GM23338 (cell line): ENCODE data around the gene NAALADL2. TPM values are rescaled to one million over a fixed set of nuclear protein-coding genes. Genes with fewer than 3 reads are reported as not detected.
A peak's percentile ranks its signal among the peaks of the same experiment; 100 is the strongest.

Experiments used
- ATAC-seq: fragments of 200-7000 bp; cut with Tn5 transposase; 3 replicates; pipeline ENCODE4 v1.9.1; 2020
- DNase-seq: peaks from one replicate; pipeline ENCODE4 v3.0.0-alpha.2; 2015; ENCODE audit warnings: low spot score
- H2AFZ ChIP-seq: fragments of 200-600 bp; sonication (generic); 2 replicates; pipeline ENCODE4 v1.8.0; 2016; ENCODE audit warnings: antibody characterized with exemption, mild to moderate bottlenecking, moderate library complexity
- H3F3A ChIP-seq: fragments of 200-600 bp; sonication (generic); replicated peaks from 2 replicates; pipeline ENCODE4 v1.8.0; 2017; ENCODE audit warnings: antibody characterized with exemption, mixed run types, low read depth
- H3K27ac ChIP-seq: fragments of 200-600 bp; sonication (generic); 2 replicates; pipeline ENCODE4 v1.6.1; 2016; ENCODE audit warnings: low read depth
- H3K27me3 ChIP-seq: fragments of 200-600 bp; sonication (generic); 2 replicates; pipeline ENCODE4 v1.8.0; 2016; ENCODE audit warnings: mild to moderate bottlenecking, mixed run types, moderate library complexity; ENCODE audit not compliant: insufficient read depth
- H3K36me3 ChIP-seq: fragments of 200-600 bp; sonication (generic); 2 replicates; pipeline ENCODE4 v1.8.0; 2016; ENCODE audit warnings: mild to moderate bottlenecking; ENCODE audit not compliant: insufficient read depth
- H3K4me1 ChIP-seq: fragments of 200-600 bp; sonication (generic); 2 replicates; pipeline ENCODE4 v1.8.0; 2016; ENCODE audit warnings: mild to moderate bottlenecking, moderate library complexity; ENCODE audit not compliant: insufficient read depth
- H3K4me2 ChIP-seq: fragments of 200-600 bp; sonication (generic); 2 replicates; pipeline ENCODE4 v1.7.1; 2017; ENCODE audit warnings: mixed run types
- H3K4me3 ChIP-seq: fragments of 200-600 bp; sonication (generic); 2 replicates; pipeline ENCODE4 v1.6.1; 2016; ENCODE audit warnings: mixed run types
- H3K79me2 ChIP-seq: fragments of 200-600 bp; sonication (generic); replicated peaks from 2 replicates; pipeline ENCODE4 v1.8.0; 2017; ENCODE audit warnings: mild to moderate bottlenecking; ENCODE audit not compliant: insufficient read depth
- H3K9me2 ChIP-seq: fragments of 200-600 bp; sonication (generic); 2 replicates; pipeline ENCODE4 v1.8.0; 2017; ENCODE audit not compliant: insufficient read depth
- H4K20me1 ChIP-seq: fragments of 200-600 bp; sonication (generic); replicated peaks from 2 replicates; pipeline ENCODE4 v1.8.0; 2017; ENCODE audit warnings: mild to moderate bottlenecking; ENCODE audit not compliant: insufficient read depth
- H3K27ac Mint-ChIP-seq: 2 replicates; pipeline ENCODE4 v1.8.0; 2020; ENCODE audit warnings: inconsistent platforms, mild to moderate bottlenecking, moderate library complexity, mixed read lengths
- H3K27me3 Mint-ChIP-seq: 3 replicates; pipeline ENCODE4 v1.8.0; 2022; ENCODE audit warnings: low read depth, mild to moderate bottlenecking, moderate library complexity, mixed read lengths, inconsistent platforms; ENCODE audit not compliant: insufficient read depth, poor library complexity
- H3K36me3 Mint-ChIP-seq: 3 replicates; pipeline ENCODE4 v1.8.0; 2021; ENCODE audit warnings: low read depth, mild to moderate bottlenecking, inconsistent platforms, moderate library complexity, mixed read lengths
- H3K4me1 Mint-ChIP-seq: 3 replicates; pipeline ENCODE4 v1.8.0; 2020; ENCODE audit warnings: mild to moderate bottlenecking, inconsistent platforms, mixed read lengths
- H3K4me3 Mint-ChIP-seq: 3 replicates; pipeline ENCODE4 v1.8.0; 2021; ENCODE audit warnings: moderate library complexity, mild to moderate bottlenecking, inconsistent platforms, mixed read lengths
- H3K9me3 Mint-ChIP-seq: 3 replicates; pipeline ENCODE4 v1.8.0; 2020; ENCODE audit warnings: moderate library complexity, mild to moderate bottlenecking, inconsistent platforms, mixed read lengths
- CREB1 ChIP-seq: fragments of 250-450 bp; sonication (Bioruptor Pico); IDR thresholded peaks from 2 replicates; pipeline ENCODE4 v1.5.0; 2020; ENCODE audit warnings: low read depth, mild to moderate bottlenecking, moderate library complexity
- ETS1 ChIP-seq: IDR thresholded peaks from 2 replicates; pipeline ENCODE4 v1.6.1; 2016; ENCODE audit warnings: antibody characterized with exemption
- EZH2 ChIP-seq: fragments of 200-600 bp; sonication (generic); IDR thresholded peaks from one replicate; pipeline ENCODE4 v1.8.0; 2017; ENCODE audit warnings: antibody characterized with exemption, mild to moderate bottlenecking, low read depth; ENCODE audit not compliant: unreplicated experiment
- EZH2phosphoT487 ChIP-seq: fragments of 200-600 bp; sonication (generic); IDR thresholded peaks from one replicate; pipeline ENCODE4 v1.8.1; 2018; ENCODE audit warnings: antibody characterized with exemption; ENCODE audit not compliant: unreplicated experiment
- JUNB ChIP-seq: IDR thresholded peaks from one replicate; pipeline ENCODE4 v1.6.1; 2016; ENCODE audit warnings: antibody characterized with exemption; ENCODE audit not compliant: unreplicated experiment
- NANOG ChIP-seq: IDR thresholded peaks from 2 replicates; pipeline ENCODE4 v1.6.1; 2016; ENCODE audit warnings: antibody characterized with exemption, borderline replicate concordance
- POLR2AphosphoS5 ChIP-seq: IDR thresholded peaks from 2 replicates; pipeline ENCODE4 v1.6.1; 2016; ENCODE audit warnings: antibody characterized with exemption, low read depth
- REST ChIP-seq: IDR thresholded peaks from one replicate; pipeline ENCODE4 v1.6.1; 2018; ENCODE audit warnings: antibody characterized with exemption; ENCODE audit not compliant: unreplicated experiment
- STAT1 ChIP-seq: IDR thresholded peaks from one replicate; pipeline ENCODE4 v1.6.1; 2016; ENCODE audit warnings: antibody characterized with exemption; ENCODE audit not compliant: unreplicated experiment
- ZNF114 ChIP-seq: fragments of 250-450 bp; sonication (Bioruptor Pico); IDR thresholded peaks from 2 replicates; pipeline ENCODE4 v1.5.0; 2020; ENCODE audit warnings: mild to moderate bottlenecking, moderate library complexity
- ZNF331 ChIP-seq: fragments of 250-450 bp; sonication (Bioruptor Pico); IDR thresholded peaks from 2 replicates; pipeline ENCODE4 v1.5.0; 2020; ENCODE audit warnings: low read depth, mild to moderate bottlenecking, moderate library complexity
- polyA plus RNA-seq: library from polyadenylated mRNA; unstranded; fragments of >200 nt; fragmentation: Nextera tagmentation; extraction: Ambion mirVana; gene quantifications from 2 replicates; pipeline ENCODE4 v1.2.1, GENCODE V29; 2016
- total RNA-seq: library from RNA; depleted of rRNA; stranded (reverse); fragments of >200 nt; shearing (Covaris generic); gene quantifications from 2 replicates; pipeline ENCODE4 v1.2.3, GENCODE V29; 2014
- TF ChIP-seq, protein P1 (sequence below), 2 experiments: fragments of 200-600 bp in 1 of 2; sonication (generic) in 1 of 2; conservative IDR thresholded peaks; 2 replicates each; pipeline versions ENCODE4 v1.5.1 to v1.6.1; 2016 to 2017; ENCODE audit warnings: antibody characterized with exemption in 2 of 2, low read depth in 2 of 2, mild to moderate bottlenecking in 2 of 2, moderate library complexity in 1 of 2
- TF ChIP-seq, protein P2 (sequence below): fragments of 250-450 bp; sonication (Bioruptor Pico); IDR thresholded peaks from 2 replicates; pipeline ENCODE4 v1.5.0; 2020; ENCODE audit warnings: mild to moderate bottlenecking, moderate library complexity

NAALADL2 gene
- total and polyA plus RNA-seq, 2 experiments from 2014 or later: 1.6 to 2.6 TPM

GRCh38 chr3:175430983-175431773 is 572.0 kb downstream of the NAALADL2 start:
- ATAC-seq: no peak
- H3K4me2 ChIP-seq: no peak overlapping the region
- no peak overlapping the region for H3K27ac Mint-ChIP-seq

More at GRCh38 chr3:175430983-175431773, 572.0 kb downstream of the NAALADL2 start:
- Histone ChIP-seq H3F3A (no peaks in the 10 kb centered on the region), H3K4me3 (no peak overlapping the region), H4K20me1 (no peaks in the 10 kb centered on the region), H3K27ac (no peak overlapping the region), H3K36me3 (no peaks in the 10 kb centered on the region), H3K27me3 (no peaks in the 10 kb centered on the region), H2AFZ (no peak overlapping the region), H3K79me2 (no peaks in the 10 kb centered on the region), H3K4me1 (no peaks in the 10 kb centered on the region), H3K9me2 (no peaks in the 10 kb centered on the region)
- Mint-ChIP-seq H3K4me1 (no peaks in the 10 kb centered on the region), H3K4me3 (no peak overlapping the region), H3K9me3 (no peaks in the 10 kb centered on the region), H3K36me3 (no peaks in the 10 kb centered on the region), H3K27me3 (no peaks in the 10 kb centered on the region)
- DNase-seq: peak; percentile 27
- TF ChIP-seq ETS1: no peak
- TF ChIP-seq JUNB: no peak
- TF ChIP-seq EZH2phosphoT487: no peak
- TF ChIP-seq, protein P1, sequence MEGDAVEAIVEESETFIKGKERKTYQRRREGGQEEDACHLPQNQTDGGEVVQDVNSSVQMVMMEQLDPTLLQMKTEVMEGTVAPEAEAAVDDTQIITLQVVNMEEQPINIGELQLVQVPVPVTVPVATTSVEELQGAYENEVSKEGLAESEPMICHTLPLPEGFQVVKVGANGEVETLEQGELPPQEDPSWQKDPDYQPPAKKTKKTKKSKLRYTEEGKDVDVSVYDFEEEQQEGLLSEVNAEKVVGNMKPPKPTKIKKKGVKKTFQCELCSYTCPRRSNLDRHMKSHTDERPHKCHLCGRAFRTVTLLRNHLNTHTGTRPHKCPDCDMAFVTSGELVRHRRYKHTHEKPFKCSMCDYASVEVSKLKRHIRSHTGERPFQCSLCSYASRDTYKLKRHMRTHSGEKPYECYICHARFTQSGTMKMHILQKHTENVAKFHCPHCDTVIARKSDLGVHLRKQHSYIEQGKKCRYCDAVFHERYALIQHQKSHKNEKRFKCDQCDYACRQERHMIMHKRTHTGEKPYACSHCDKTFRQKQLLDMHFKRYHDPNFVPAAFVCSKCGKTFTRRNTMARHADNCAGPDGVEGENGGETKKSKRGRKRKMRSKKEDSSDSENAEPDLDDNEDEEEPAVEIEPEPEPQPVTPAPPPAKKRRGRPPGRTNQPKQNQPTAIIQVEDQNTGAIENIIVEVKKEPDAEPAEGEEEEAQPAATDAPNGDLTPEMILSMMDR (conservative IDR thresholded peaks at IDR 0.05; ENCODE audit: low read depth in 2 of 2): no peak
- TF ChIP-seq POLR2AphosphoS5: no peak
- no peak for TF ChIP-seq REST
- no peak for TF ChIP-seq STAT1
- TF ChIP-seq NANOG: no peak
- TF ChIP-seq ZNF331 (CRISPR knock-in tag): no peak
- no peak for TF ChIP-seq ZNF114 (CRISPR knock-in tag)
- TF ChIP-seq, protein P2, sequence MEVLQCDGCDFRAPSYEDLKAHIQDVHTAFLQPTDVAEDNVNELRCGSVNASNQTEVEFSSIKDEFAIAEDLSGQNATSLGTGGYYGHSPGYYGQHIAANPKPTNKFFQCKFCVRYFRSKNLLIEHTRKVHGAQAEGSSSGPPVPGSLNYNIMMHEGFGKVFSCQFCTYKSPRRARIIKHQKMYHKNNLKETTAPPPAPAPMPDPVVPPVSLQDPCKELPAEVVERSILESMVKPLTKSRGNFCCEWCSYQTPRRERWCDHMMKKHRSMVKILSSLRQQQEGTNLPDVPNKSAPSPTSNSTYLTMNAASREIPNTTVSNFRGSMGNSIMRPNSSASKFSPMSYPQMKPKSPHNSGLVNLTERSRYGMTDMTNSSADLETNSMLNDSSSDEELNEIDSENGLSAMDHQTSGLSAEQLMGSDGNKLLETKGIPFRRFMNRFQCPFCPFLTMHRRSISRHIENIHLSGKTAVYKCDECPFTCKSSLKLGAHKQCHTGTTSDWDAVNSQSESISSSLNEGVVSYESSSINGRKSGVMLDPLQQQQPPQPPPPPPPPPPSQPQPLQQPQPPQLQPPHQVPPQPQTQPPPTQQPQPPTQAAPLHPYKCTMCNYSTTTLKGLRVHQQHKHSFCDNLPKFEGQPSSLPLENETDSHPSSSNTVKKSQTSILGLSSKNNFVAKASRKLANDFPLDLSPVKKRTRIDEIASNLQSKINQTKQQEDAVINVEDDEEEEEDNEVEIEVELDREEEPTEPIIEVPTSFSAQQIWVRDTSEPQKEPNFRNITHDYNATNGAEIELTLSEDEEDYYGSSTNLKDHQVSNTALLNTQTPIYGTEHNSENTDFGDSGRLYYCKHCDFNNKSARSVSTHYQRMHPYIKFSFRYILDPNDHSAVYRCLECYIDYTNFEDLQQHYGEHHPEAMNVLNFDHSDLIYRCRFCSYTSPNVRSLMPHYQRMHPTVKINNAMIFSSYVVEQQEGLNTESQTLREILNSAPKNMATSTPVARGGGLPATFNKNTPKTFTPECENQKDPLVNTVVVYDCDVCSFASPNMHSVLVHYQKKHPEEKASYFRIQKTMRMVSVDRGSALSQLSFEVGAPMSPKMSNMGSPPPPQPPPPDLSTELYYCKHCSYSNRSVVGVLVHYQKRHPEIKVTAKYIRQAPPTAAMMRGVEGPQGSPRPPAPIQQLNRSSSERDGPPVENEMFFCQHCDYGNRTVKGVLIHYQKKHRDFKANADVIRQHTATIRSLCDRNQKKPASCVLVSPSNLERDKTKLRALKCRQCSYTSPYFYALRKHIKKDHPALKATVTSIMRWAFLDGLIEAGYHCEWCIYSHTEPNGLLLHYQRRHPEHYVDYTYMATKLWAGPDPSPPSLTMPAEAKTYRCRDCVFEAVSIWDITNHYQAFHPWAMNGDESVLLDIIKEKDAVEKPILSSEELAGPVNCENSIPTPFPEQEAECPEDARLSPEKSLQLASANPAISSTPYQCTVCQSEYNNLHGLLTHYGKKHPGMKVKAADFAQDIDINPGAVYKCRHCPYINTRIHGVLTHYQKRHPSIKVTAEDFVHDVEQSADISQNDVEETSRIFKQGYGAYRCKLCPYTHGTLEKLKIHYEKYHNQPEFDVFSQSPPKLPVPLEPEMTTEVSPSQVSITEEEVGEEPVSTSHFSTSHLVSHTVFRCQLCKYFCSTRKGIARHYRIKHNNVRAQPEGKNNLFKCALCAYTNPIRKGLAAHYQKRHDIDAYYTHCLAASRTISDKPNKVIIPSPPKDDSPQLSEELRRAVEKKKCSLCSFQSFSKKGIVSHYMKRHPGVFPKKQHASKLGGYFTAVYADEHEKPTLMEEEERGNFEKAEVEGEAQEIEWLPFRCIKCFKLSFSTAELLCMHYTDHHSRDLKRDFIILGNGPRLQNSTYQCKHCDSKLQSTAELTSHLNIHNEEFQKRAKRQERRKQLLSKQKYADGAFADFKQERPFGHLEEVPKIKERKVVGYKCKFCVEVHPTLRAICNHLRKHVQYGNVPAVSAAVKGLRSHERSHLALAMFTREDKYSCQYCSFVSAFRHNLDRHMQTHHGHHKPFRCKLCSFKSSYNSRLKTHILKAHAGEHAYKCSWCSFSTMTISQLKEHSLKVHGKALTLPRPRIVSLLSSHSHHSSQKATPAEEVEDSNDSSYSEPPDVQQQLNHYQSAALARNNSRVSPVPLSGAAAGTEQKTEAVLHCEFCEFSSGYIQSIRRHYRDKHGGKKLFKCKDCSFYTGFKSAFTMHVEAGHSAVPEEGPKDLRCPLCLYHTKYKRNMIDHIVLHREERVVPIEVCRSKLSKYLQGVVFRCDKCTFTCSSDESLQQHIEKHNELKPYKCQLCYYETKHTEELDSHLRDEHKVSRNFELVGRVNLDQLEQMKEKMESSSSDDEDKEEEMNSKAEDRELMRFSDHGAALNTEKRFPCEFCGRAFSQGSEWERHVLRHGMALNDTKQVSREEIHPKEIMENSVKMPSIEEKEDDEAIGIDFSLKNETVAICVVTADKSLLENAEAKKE: no peak
- no peak for TF ChIP-seq EZH2
- TF ChIP-seq CREB1 (CRISPR knock-in tag): no peak
